G401 (cell line): ENCODE data around the gene CRAT. TPM values are rescaled to one million over a fixed set of nuclear protein-coding genes. Genes with fewer than 3 reads are reported as not detected.

Experiments used
- DNase-seq: peaks from one replicate; pipeline ENCODE4 v3.0.0-alpha.2; 2015; ENCODE audit warnings: low spot score
- in situ Hi-C: cut with HindIII; loops from 2 replicates; pipeline ENCODE4 v1.10.0; 2016; ENCODE audit warnings: low sequenced_read_pairs, mixed read lengths
- total RNA-seq: library from RNA; depleted of rRNA; stranded (reverse); fragments of >200 nt; shearing (Covaris generic); gene quantifications from 2 replicates; pipeline ENCODE4 v1.2.3, GENCODE V29; 2014

Gene CRAT
- total RNA-seq, 1 experiment from 2014 or later, result 22.7 TPM

- in situ Hi-C loops, result no loop called here
- no peak for DNase-seq
Observed at GRCh38 chr9:129071526-129072126, 39.0 kb downstream of the CRAT start.

- no peak for DNase-seq
- in situ Hi-C loops, result no loop called here
Observed at GRCh38 chr9:129070696-129071525, 39.7 kb downstream of the CRAT start.

GRCh38 chr9:129069862-129070641 is 40.5 kb downstream of the CRAT start:
- no peak for DNase-seq
- in situ Hi-C loops, result no loop called here

- in situ Hi-C loops, result no loop called here
- no peak for DNase-seq
Observed at GRCh38 chr9:129068990-129069861, 41.4 kb downstream of the CRAT start.

- in situ Hi-C loops, result no loop called here
- no peak for DNase-seq
Observed at GRCh38 chr9:129068110-129068509, 42.5 kb downstream of the CRAT start.

- DNase-seq, result no peak
- in situ Hi-C loops, result no loop called here
Observed at GRCh38 chr9:129064499-129064908, 46.1 kb downstream of the CRAT start.

GRCh38 chr9:129063061-129063460 is 47.5 kb downstream of the CRAT start:
- in situ Hi-C loops, result no loop called here
- DNase-seq, result no peak

- in situ Hi-C loops, result no loop called here
- DNase-seq, result no peak
Observed at GRCh38 chr9:129060991-129061390, 49.6 kb downstream of the CRAT start.

- DNase-seq, result no peak
- in situ Hi-C loops, result no loop called here
Observed at GRCh38 chr9:129059796-129060785, 50.5 kb downstream of the CRAT start.

- no peak for DNase-seq
- in situ Hi-C loops, result no loop called here
Observed at GRCh38 chr9:129058965-129059795, 51.4 kb downstream of the CRAT start.

- no peak for DNase-seq
- in situ Hi-C loops, result no loop called here
Observed at GRCh38 chr9:129054163-129054851, 56.3 kb downstream of the CRAT start.

- in situ Hi-C loops, result no loop called here
- no peak for DNase-seq
Observed at GRCh38 chr9:129053020-129053419, 57.6 kb downstream of the CRAT start.

- peak; percentile 83 for DNase-seq
- in situ Hi-C loops, result no loop called here
Observed at GRCh38 chr9:129052592-129052991, 58.0 kb downstream of the CRAT start.
